ENCODE data around the gene PLEKHG4.
A peak's percentile ranks its signal among the peaks of the same experiment; 100 is the strongest.

DNA sequence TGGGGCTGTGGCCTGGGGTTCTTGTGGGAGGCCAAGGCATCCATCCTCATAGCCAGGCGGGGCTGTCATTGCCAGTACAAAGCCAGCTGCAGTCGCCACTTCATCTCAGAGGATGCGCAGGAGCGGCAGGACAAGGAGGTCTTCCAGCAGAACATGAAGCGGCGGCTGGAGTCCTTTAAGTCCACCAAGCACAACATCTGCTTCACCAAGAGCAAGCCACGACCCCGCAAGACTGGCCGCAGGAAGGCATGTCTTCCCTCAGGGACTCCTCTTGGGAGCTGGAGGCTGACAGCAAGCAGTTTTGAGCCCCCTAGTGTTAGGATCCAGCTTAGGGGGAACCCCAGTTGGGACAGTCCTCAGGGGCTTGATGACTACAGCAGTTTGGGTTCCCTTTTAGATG, 15.1 kb upstream of the PLEKHG4 start:
- TF ChIP-seq, protein P1, sequence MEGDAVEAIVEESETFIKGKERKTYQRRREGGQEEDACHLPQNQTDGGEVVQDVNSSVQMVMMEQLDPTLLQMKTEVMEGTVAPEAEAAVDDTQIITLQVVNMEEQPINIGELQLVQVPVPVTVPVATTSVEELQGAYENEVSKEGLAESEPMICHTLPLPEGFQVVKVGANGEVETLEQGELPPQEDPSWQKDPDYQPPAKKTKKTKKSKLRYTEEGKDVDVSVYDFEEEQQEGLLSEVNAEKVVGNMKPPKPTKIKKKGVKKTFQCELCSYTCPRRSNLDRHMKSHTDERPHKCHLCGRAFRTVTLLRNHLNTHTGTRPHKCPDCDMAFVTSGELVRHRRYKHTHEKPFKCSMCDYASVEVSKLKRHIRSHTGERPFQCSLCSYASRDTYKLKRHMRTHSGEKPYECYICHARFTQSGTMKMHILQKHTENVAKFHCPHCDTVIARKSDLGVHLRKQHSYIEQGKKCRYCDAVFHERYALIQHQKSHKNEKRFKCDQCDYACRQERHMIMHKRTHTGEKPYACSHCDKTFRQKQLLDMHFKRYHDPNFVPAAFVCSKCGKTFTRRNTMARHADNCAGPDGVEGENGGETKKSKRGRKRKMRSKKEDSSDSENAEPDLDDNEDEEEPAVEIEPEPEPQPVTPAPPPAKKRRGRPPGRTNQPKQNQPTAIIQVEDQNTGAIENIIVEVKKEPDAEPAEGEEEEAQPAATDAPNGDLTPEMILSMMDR (conservative IDR thresholded peaks at IDR 0.05 in 1 of 2, IDR thresholded peaks at IDR 0.05 in 1 of 2; ENCODE audit: low read depth in 1 of 2, low read length in 2 of 2): peak in 1 of 2 donors; percentile 17
- TF ChIP-seq EZH2 (IDR thresholded peaks at IDR 0.05; ENCODE audit: low read length, missing control alignments): no peak
